Sigmoid colon (tissue), 7 donors: ENCODE measurements around the gene JKAMP. TPM values are rescaled to one million over a fixed set of nuclear protein-coding genes. Genes with fewer than 3 reads are reported as not detected.

ENCODE experiments used
- DNase-seq: peaks from one replicate; pipeline ENCODE4 v3.0.0-alpha.2; 2019
- H3K27ac ChIP-seq, 4 donors: fragments of 200-600 bp; sonication (generic); one replicate each; pipeline ENCODE4 v1.5.1; 2016 to 2019; ENCODE audit warnings: mild to moderate bottlenecking in 1 of 4
- H3K27me3 ChIP-seq, 3 donors: fragments of 200-600 bp; sonication (generic); one replicate each; pipeline ENCODE4 v1.5.1; 2019; ENCODE audit warnings: mild to moderate bottlenecking in 1 of 3
- H3K36me3 ChIP-seq, 4 donors: fragments of 200-600 bp; sonication (generic); one replicate each; pipeline ENCODE4 v1.5.1; 2016 to 2019
- H3K4me1 ChIP-seq, 4 donors: fragments of 200-600 bp; sonication (generic); one replicate each; pipeline ENCODE4 v1.5.1; 2017 to 2019
- H3K4me3 ChIP-seq, 4 donors: fragments of 200-600 bp; sonication (generic); one replicate each; pipeline ENCODE4 v1.5.1; 2017 to 2019; ENCODE audit warnings: mild to moderate bottlenecking in 2 of 4, moderate library complexity in 1 of 4
- H3K9me3 ChIP-seq, 4 donors: fragments of 200-600 bp in 3 of 4; sonication (generic) in 3 of 4; one replicate each; pipeline versions ENCODE4 v1.5.1 to v1.6.1; 2013 to 2019
- CTCF ChIP-seq, 4 experiments: fragments of 450-650 bp in 3 of 4; fragments of 200-600 bp in 1 of 4; IDR thresholded peaks; one replicate each; pipeline ENCODE4 v1.5.1; 2016 to 2019; ENCODE audit warnings: antibody characterized with exemption in 4 of 4, mild to moderate bottlenecking in 3 of 4, moderate library complexity in 2 of 4
- EP300 ChIP-seq, 4 donors: sonication (generic); formaldehyde crosslinking; IDR thresholded peaks; one replicate each; pipeline ENCODE4 v1.6.1; 2017; ENCODE audit warnings: antibody characterized with exemption in 4 of 4
- POLR2A ChIP-seq, 2 donors: fragments of 450-650 bp; IDR thresholded peaks; one replicate each; pipeline ENCODE4 v1.6.1; 2016; ENCODE audit warnings: antibody characterized with exemption in 2 of 2, mild to moderate bottlenecking in 2 of 2, moderate library complexity in 2 of 2
- POLR2AphosphoS5 ChIP-seq, 4 donors: sonication (generic); formaldehyde crosslinking; IDR thresholded peaks; one replicate each; pipeline ENCODE4 v1.6.1; 2017; ENCODE audit warnings: antibody characterized with exemption in 4 of 4
- WGBS, 2 donors: extraction: QIAGEN DNeasy Blood & Tissue Kit; methylation state at CpG; one replicate each; pipeline ENCODE4 v1.1.7; 2013; 5-methylcytosine and 5-hydroxymethylcytosine counted together
- intact Hi-C: fragments of 100-400 bp; cut with DNase I; formaldehyde crosslinking; loops from one replicate; pipeline ENCODE4 v1.15.1; 2023
- polyA plus RNA-seq, 3 donors: library from polyadenylated mRNA; stranded (reverse); fragments of 200-250 nt; gene quantifications; one replicate each; pipeline ENCODE4 v1.2.3, GENCODE V29; 2013
- total RNA-seq, 4 donors: library from RNA; depleted of rRNA; stranded (reverse); fragments of >200 nt; gene quantifications; one replicate each; pipeline ENCODE4 v1.1.0, GENCODE V29; 2016
- donor health status: healthy with polysubstance abuse.
- donor health status: Bipolar disorder and iron deficiency.
- donor health status: healthy.

Gene JKAMP
- total and polyA plus RNA-seq, 7 donors = 9.0 to 49.0 (median 27.3) TPM

DNA sequence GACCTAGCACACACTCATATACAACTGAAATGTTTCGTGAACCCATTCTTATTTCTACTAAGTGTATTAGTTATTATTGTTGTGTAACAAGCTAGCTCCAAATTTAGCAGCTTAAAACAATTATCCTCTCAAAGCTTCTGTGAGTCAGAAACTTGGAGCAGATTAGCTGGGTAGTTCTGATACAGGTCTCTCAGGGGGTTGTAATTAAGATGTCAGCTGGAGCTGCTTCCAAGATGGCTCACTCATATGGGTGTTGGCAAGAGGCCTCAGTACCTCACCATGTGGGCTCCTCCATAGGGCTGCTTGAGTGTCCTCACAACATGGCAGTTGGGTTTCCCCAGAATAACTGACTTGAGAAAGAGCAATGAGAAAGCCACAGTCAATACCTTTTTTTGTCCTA, 28.9 kb upstream of the JKAMP start:
- WGBS, 2 donors = 97 to 98% methylated on average over 1 of the region's 1 CpG
- H3K4me1 ChIP-seq = no peaks in the 10 kb centered on the region
- H3K27ac ChIP-seq = no peak overlapping the region
- H3K27me3 ChIP-seq = no peaks in the 10 kb centered on the region
- H3K36me3 ChIP-seq = peaks cover 0 to 7% (median 0%) of the 10 kb centered on the region in 4 donors
- intact Hi-C loops = no loop called here
- no peaks in the 10 kb centered on the region for H3K9me3 ChIP-seq
- DNase-seq = no peak
- H3K4me3 ChIP-seq = no peak overlapping the region
- TF ChIP-seq EP300 (IDR thresholded peaks at IDR 0.05) (no peak), POLR2AphosphoS5 (IDR thresholded peaks at IDR 0.05) (no peak), CTCF (IDR thresholded peaks at IDR 0.05) (no peak), POLR2A (IDR thresholded peaks at IDR 0.05) (no peak)

GRCh38 chr14:59458486-59458885, 25.8 kb upstream of the JKAMP start:
- Histone ChIP-seq H3K9me3 (no peaks in the 10 kb centered on the region), H3K4me3 (no peak overlapping the region), H3K36me3 (peaks cover 0 to 7% (median 0%) of the 10 kb centered on the region in 4 donors), H3K27ac (no peak overlapping the region), H3K4me1 (peaks cover 0 to 2% (median under 1%) of the 10 kb centered on the region in 4 donors), H3K27me3 (no peaks in the 10 kb centered on the region)
- no peak for DNase-seq
- intact Hi-C loops = no loop called here
- WGBS, 2 donors = 94 to 98% methylated on average over 2 of the region's 2 CpGs
- TF ChIP-seq CTCF (IDR thresholded peaks at IDR 0.05) (no peak), EP300 (IDR thresholded peaks at IDR 0.05) (no peak), POLR2A (IDR thresholded peaks at IDR 0.05) (no peak), POLR2AphosphoS5 (IDR thresholded peaks at IDR 0.05) (no peak)

GRCh38 chr14:59460378-59460777, 23.9 kb upstream of the JKAMP start:
- intact Hi-C loops = no loop called here

DNA sequence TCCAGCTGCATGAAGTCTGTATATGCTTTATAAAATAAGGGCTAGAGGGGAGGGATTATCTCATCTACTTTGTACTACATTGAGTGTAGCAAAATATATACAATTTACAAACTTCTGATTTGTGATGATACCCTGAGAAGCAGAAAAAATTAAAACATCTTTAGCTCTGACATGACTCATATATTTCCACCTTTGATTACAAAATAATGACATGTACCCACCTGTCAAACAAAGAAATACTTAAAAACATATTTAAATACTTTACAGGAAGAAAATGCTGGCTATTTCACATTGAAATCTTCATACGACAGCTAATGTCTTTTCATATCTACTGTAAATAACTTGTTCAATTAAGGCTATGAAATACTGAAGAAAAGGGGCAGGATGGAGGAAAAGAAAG, 22.4 kb upstream of the JKAMP start:
- TF ChIP-seq POLR2AphosphoS5 (IDR thresholded peaks at IDR 0.05) = no peak
- TF ChIP-seq CTCF (IDR thresholded peaks at IDR 0.05) = no peak
- TF ChIP-seq EP300 (IDR thresholded peaks at IDR 0.05) = no peak
- H3K27me3 ChIP-seq = no peaks in the 10 kb centered on the region
- no peak for DNase-seq
- H3K27ac ChIP-seq = no peak overlapping the region
- intact Hi-C loops = no loop called here
- WGBS, 2 donors = 93 to 96% methylated on average over 1 of the region's 1 CpG
- H3K36me3 ChIP-seq = no peaks in the 10 kb centered on the region
- H3K4me1 ChIP-seq = peaks cover 0 to 19% (median 8%) of the 10 kb centered on the region in 4 donors
- H3K9me3 ChIP-seq = no peaks in the 10 kb centered on the region
- no peak overlapping the region for H3K4me3 ChIP-seq

More at GRCh38 chr14:59460378-59460777, 23.9 kb upstream of the JKAMP start:
- Histone ChIP-seq H3K4me1 (peaks cover 0 to 15% (median 8%) of the 10 kb centered on the region in 4 donors), H3K4me3 (no peak overlapping the region), H3K27me3 (no peaks in the 10 kb centered on the region), H3K9me3 (no peaks in the 10 kb centered on the region), H3K36me3 (peaks cover 0 to 7% (median 0%) of the 10 kb centered on the region in 4 donors), H3K27ac (no peak overlapping the region)
- TF ChIP-seq POLR2AphosphoS5 (IDR thresholded peaks at IDR 0.05) = no peak
- no peak for TF ChIP-seq POLR2A (IDR thresholded peaks at IDR 0.05)
- TF ChIP-seq CTCF (IDR thresholded peaks at IDR 0.05) = no peak
- no peak for TF ChIP-seq EP300 (IDR thresholded peaks at IDR 0.05)
- 95 to 97% methylated on average over 1 of the region's 1 CpG for WGBS, 2 donors
- DNase-seq = no peak
